ENCODE results near the gene SYNGR2. TPM values are rescaled to one million over a fixed set of nuclear protein-coding genes. Genes with fewer than 3 reads are reported as not detected.

The SYNGR2 gene
- polyA plus RNA-seq, 1 donor (not counting 4 experiments of a cell fraction or from before 2014, with no cell fraction given): 103 TPM

- no peak overlapping the region for H3K27ac ChIP-seq (ENCODE audit: control insufficient read depth, insufficient read depth, low read length)
- H3K9me1 ChIP-seq (ENCODE audit: control insufficient read depth, extremely low read depth, insufficient read depth, low read length): no peaks in the 10 kb centered on the region
- H2AFZ ChIP-seq (ENCODE audit: control insufficient read depth, low read length): no peak overlapping the region
- no peak overlapping the region for H3K4me2 ChIP-seq (ENCODE audit: control insufficient read depth, extremely low read depth, insufficient read depth, low read depth, low read length)
- H3K36me3 ChIP-seq (ENCODE audit: control insufficient read depth in 2 of 2, extremely low read depth in 1 of 2, insufficient read depth in 2 of 2, low read length in 2 of 2): peaks cover 6 to 19% of the 10 kb centered on the region in 2 experiments
- DNase-seq (ENCODE audit: low read depth, low spot score): no peak
- H4K20me1 ChIP-seq (ENCODE audit: control insufficient read depth, extremely low read depth, insufficient read depth, low read length): no peaks in the 10 kb centered on the region
- H3K9ac ChIP-seq (ENCODE audit: control insufficient read depth, extremely low read depth, insufficient read depth, low read length): no peak overlapping the region
- no peaks in the 10 kb centered on the region for H3K79me2 ChIP-seq (ENCODE audit: control insufficient read depth, insufficient read depth, low read length)
- H3K4me1 ChIP-seq (ENCODE audit: control insufficient read depth, extremely low read depth, insufficient read depth, low read length): no peaks in the 10 kb centered on the region
- no peaks in the 10 kb centered on the region for H3K9me3 ChIP-seq (ENCODE audit: control insufficient read depth, low read depth, low read length)
- no peak overlapping the region for H3K4me3 ChIP-seq (ENCODE audit: control insufficient read depth in 2 of 3, extremely low read depth in 1 of 3, insufficient read depth in 2 of 3, low read depth in 1 of 3, low read length in 3 of 3)
- FAIRE-seq: no peak
- TF ChIP-seq CTCF (optimal IDR thresholded peaks at IDR 0.05 in 1 of 3, IDR thresholded peaks at IDR 0.05 in 1 of 3, conservative IDR thresholded peaks at IDR 0.05 in 1 of 3; ENCODE audit: extremely low read depth in 1 of 3, insufficient read depth in 2 of 3, low read length in 3 of 3) (no peak), EZH2 (IDR thresholded peaks at IDR 0.05; ENCODE audit: low read length) (no peak)
- dilution Hi-C loops (cut with MboI; ENCODE audit: extremely low pct_ligation_motif_present, low sequenced_read_pairs): no loop called here
- no peaks in the 10 kb centered on the region for H3K27me3 ChIP-seq (ENCODE audit: control insufficient read depth, extremely low read depth, insufficient read depth, low read length)
Observed at GRCh38 chr17:78120537-78120936, 47.8 kb upstream of the SYNGR2 start.

DNA sequence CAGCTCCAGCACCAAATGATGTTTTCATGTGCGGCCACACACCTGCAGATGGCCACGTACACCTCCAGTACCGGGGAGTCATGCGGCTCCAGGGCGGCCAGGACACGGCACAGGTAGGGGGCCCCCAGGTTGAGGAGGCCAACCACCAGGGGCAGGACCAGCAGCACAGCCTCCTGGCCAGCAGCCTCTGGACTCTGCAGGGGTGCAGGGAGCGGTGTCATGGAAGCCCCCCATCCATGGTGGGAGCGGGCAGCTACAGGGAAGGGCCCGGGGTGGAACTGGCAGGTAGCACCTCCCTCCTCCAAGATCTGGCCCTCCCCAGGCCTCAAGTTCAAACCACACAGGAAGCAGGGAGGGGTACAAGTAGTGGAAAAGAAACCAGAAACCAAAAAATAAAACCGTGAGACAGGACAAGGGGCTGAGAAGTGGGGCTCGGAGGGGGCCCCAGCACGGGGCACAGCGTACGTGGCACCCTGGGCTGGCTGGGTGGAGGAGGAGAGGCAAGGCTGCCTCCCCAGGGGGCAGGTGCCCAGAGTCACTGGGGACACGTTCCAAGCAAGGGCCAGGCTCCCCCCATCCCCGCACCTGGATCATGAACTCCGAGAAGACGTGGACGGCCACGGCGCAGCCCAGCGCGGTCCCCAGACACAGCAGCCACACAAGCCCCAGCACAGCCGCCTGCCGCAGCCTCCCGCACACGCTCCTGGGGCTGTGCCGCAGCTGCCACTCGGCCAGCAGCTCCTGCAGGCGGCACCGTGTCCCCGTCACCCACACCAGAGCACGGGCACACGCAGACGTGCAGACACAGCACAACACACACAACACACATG lies 47.2 kb upstream of the SYNGR2 start:
- H4K20me1 ChIP-seq (ENCODE audit: control insufficient read depth, extremely low read depth, insufficient read depth, low read length): no peaks in the 10 kb centered on the region
- dilution Hi-C loops (cut with MboI; ENCODE audit: extremely low pct_ligation_motif_present, low sequenced_read_pairs): no loop called here
- H3K27ac ChIP-seq (ENCODE audit: control insufficient read depth, insufficient read depth, low read length): no peak overlapping the region
- H3K9me1 ChIP-seq (ENCODE audit: control insufficient read depth, extremely low read depth, insufficient read depth, low read length): no peaks in the 10 kb centered on the region
- no peaks in the 10 kb centered on the region for H3K4me1 ChIP-seq (ENCODE audit: control insufficient read depth, extremely low read depth, insufficient read depth, low read length)
- H2AFZ ChIP-seq (ENCODE audit: control insufficient read depth, low read length): no peak overlapping the region
- no peaks in the 10 kb centered on the region for H3K27me3 ChIP-seq (ENCODE audit: control insufficient read depth, extremely low read depth, insufficient read depth, low read length)
- no peak for FAIRE-seq
- no peak for DNase-seq (ENCODE audit: low read depth, low spot score)
- peaks cover 6 to 21% of the 10 kb centered on the region in 2 experiments for H3K36me3 ChIP-seq (ENCODE audit: control insufficient read depth in 2 of 2, extremely low read depth in 1 of 2, insufficient read depth in 2 of 2, low read length in 2 of 2)
- TF ChIP-seq CTCF (optimal IDR thresholded peaks at IDR 0.05 in 1 of 3, IDR thresholded peaks at IDR 0.05 in 1 of 3, conservative IDR thresholded peaks at IDR 0.05 in 1 of 3; ENCODE audit: extremely low read depth in 1 of 3, insufficient read depth in 2 of 3, low read length in 3 of 3): no peak
- TF ChIP-seq EZH2 (IDR thresholded peaks at IDR 0.05; ENCODE audit: low read length): no peak
- no peak overlapping the region for H3K9ac ChIP-seq (ENCODE audit: control insufficient read depth, extremely low read depth, insufficient read depth, low read length)
- no peak overlapping the region for H3K4me2 ChIP-seq (ENCODE audit: control insufficient read depth, extremely low read depth, insufficient read depth, low read depth, low read length)
- no peak overlapping the region for H3K4me3 ChIP-seq (ENCODE audit: control insufficient read depth in 2 of 3, extremely low read depth in 1 of 3, insufficient read depth in 2 of 3, low read depth in 1 of 3, low read length in 3 of 3)
- H3K9me3 ChIP-seq (ENCODE audit: control insufficient read depth, low read depth, low read length): no peaks in the 10 kb centered on the region
- H3K79me2 ChIP-seq (ENCODE audit: control insufficient read depth, insufficient read depth, low read length): no peaks in the 10 kb centered on the region
